Stomach (tissue), 19 donors: ENCODE data around the gene OGT. TPM values are rescaled to one million over a fixed set of nuclear protein-coding genes. Genes with fewer than 3 reads are reported as not detected.

ENCODE experiments used
- DNase-seq, 2 donors: peaks; one replicate each; pipeline versions ENCODE4 v3.0.0 to v3.0.0-alpha.2; 2013 to 2019
- H3K27ac ChIP-seq, 5 donors: fragments of 200-600 bp in 4 of 5; sonication (generic) in 4 of 5; one replicate each; pipeline ENCODE4 v1.5.1; 2013 to 2019; ENCODE audit warnings: mild to moderate bottlenecking in 1 of 5, moderate library complexity in 1 of 5
- H3K27me3 ChIP-seq, 3 donors: fragments of 200-600 bp; sonication (generic); one replicate each; pipeline ENCODE4 v1.5.1; 2017 to 2019; ENCODE audit warnings: mixed run types in 1 of 3
- H3K36me3 ChIP-seq, 4 donors: fragments of 200-600 bp; sonication (generic); 1 replicate in 3 of 4; 2 replicates in 1 of 4; pipeline ENCODE4 v1.5.1; 2016 to 2019
- H3K4me1 ChIP-seq, 4 donors: fragments of 200-600 bp; sonication (generic); one replicate each; pipeline ENCODE4 v1.5.1; 2016 to 2019
- H3K4me3 ChIP-seq, 4 donors: fragments of 200-600 bp; sonication (generic) in 3 of 4; one replicate each; pipeline ENCODE4 v1.5.1; 2016 to 2019; ENCODE audit warnings: mild to moderate bottlenecking in 1 of 4
- H3K9me3 ChIP-seq, 4 donors: fragments of 200-600 bp; sonication (generic); one replicate each; pipeline ENCODE4 v1.5.1; 2016 to 2019
- EP300 ChIP-seq: sonication (generic); formaldehyde crosslinking; IDR thresholded peaks from one replicate; pipeline ENCODE4 v1.6.1; 2017; ENCODE audit warnings: antibody characterized with exemption
- POLR2A ChIP-seq, 4 donors: fragments of 450-650 bp; IDR thresholded peaks; one replicate each; pipeline ENCODE4 v1.6.1; 2016; ENCODE audit warnings: antibody characterized with exemption in 4 of 4, control low read depth in 2 of 4, mild to moderate bottlenecking in 1 of 4, moderate library complexity in 1 of 4
- POLR2AphosphoS5 ChIP-seq, 3 donors: sonication (generic); formaldehyde crosslinking; IDR thresholded peaks; one replicate each; pipeline ENCODE4 v1.6.1; 2016; ENCODE audit warnings: antibody characterized with exemption in 3 of 3
- WGBS, 5 donors: extraction: QIAGEN DNeasy Blood & Tissue Kit in 3 of 5; methylation state at CpG; one replicate each; pipeline versions ENCODE4 v1.1.5 to v1.1.7; 2013 to 2018; 5-methylcytosine and 5-hydroxymethylcytosine counted together
- intact Hi-C: fragments of 100-400 bp; cut with DNase I; formaldehyde crosslinking; loops from one replicate; pipeline ENCODE4 v1.15.1; 2023; ENCODE audit warnings: low total_unique reads
- long read RNA-seq, 10 donors: transcript quantifications; one replicate each; lab custom pipeline, GENCODE V29; 2026
- polyA plus RNA-seq, 3 donors: library from polyadenylated mRNA; stranded (reverse); fragments of 200-250 nt; gene quantifications; one replicate each; pipeline ENCODE4 v1.2.3, GENCODE V29; 2013
- total RNA-seq, 5 donors: library from RNA; depleted of rRNA; stranded (reverse); fragments of >200 nt; gene quantifications; one replicate each; pipeline versions ENCODE4 v1.1.0 to v1.2.3, GENCODE V29; 2014 to 2016
- TF ChIP-seq, protein P1 (sequence below), 7 experiments: fragments of 450-650 bp in 4 of 7; fragments of 200-600 bp in 3 of 7; sonication (generic) in 3 of 7; IDR thresholded peaks; one replicate each; pipeline ENCODE4 v1.5.1; 2016 to 2019; ENCODE audit warnings: antibody characterized with exemption in 7 of 7, control low read depth in 2 of 7, mild to moderate bottlenecking in 1 of 7
- donor health status: healthy with polysubstance abuse.
- donor health status: Bipolar disorder and iron deficiency.
- donor health status: healthy.

Gene OGT
- total RNA-seq: 100 to 1,000 TPM in 4 of 5 donors, 10 to 100 TPM in 1; 53.9 to 303 (median 230) TPM
- 10 to 100 TPM in 2 of 3 donors, 1 to 10 TPM in 1; 9.6 to 63.9 (median 10.5) TPM for polyA plus RNA-seq
- long read RNA-seq, donor 1, full-length matches to known transcripts: 1 of 1 reads
- long read RNA-seq, donor 1, partial matches to known transcripts: 0 of 1 reads
- long read RNA-seq, donor 1, other reads (novel, unspliced or antisense): 0 of 1 reads
- long read RNA-seq, donor 2, full-length matches to known transcripts: 1 of 28 reads
- long read RNA-seq, donor 2, partial matches to known transcripts: 27 of 28 reads
- long read RNA-seq, donor 2, other reads (novel, unspliced or antisense): 0 of 28 reads
- long read RNA-seq, donor 3, full-length matches to known transcripts: 4 of 41 reads
- long read RNA-seq, donor 3, partial matches to known transcripts: 37 of 41 reads
- long read RNA-seq, donor 3, other reads (novel, unspliced or antisense): 0 of 41 reads
- long read RNA-seq, donor 4: 0 reads
- long read RNA-seq, donor 5, full-length matches to known transcripts: 3 of 38 reads
- long read RNA-seq, donor 5, partial matches to known transcripts: 35 of 38 reads
- long read RNA-seq, donor 5, other reads (novel, unspliced or antisense): 0 of 38 reads
- long read RNA-seq, donor 6, partial matches to known transcripts: 480 of 484 reads
- long read RNA-seq, donor 6, other reads (novel, unspliced or antisense): 0 of 484 reads
- long read RNA-seq, donor 7, full-length matches to known transcripts: 2 of 20 reads
- long read RNA-seq, donor 7, partial matches to known transcripts: 18 of 20 reads
- long read RNA-seq, donor 7, other reads (novel, unspliced or antisense): 0 of 20 reads
- long read RNA-seq, donor 8, full-length matches to known transcripts: 4 of 29 reads
- long read RNA-seq, donor 8, partial matches to known transcripts: 25 of 29 reads
- long read RNA-seq, donor 8, other reads (novel, unspliced or antisense): 0 of 29 reads
- long read RNA-seq, donor 9, full-length matches to known transcripts: 2 of 45 reads
- long read RNA-seq, donor 9, partial matches to known transcripts: 43 of 45 reads
- long read RNA-seq, donor 9, other reads (novel, unspliced or antisense): 0 of 45 reads
- long read RNA-seq, donor 10, full-length matches to known transcripts: 1 of 25 reads
- long read RNA-seq, donor 10, partial matches to known transcripts: 24 of 25 reads
- long read RNA-seq, donor 10, other reads (novel, unspliced or antisense): 0 of 25 reads

DNA sequence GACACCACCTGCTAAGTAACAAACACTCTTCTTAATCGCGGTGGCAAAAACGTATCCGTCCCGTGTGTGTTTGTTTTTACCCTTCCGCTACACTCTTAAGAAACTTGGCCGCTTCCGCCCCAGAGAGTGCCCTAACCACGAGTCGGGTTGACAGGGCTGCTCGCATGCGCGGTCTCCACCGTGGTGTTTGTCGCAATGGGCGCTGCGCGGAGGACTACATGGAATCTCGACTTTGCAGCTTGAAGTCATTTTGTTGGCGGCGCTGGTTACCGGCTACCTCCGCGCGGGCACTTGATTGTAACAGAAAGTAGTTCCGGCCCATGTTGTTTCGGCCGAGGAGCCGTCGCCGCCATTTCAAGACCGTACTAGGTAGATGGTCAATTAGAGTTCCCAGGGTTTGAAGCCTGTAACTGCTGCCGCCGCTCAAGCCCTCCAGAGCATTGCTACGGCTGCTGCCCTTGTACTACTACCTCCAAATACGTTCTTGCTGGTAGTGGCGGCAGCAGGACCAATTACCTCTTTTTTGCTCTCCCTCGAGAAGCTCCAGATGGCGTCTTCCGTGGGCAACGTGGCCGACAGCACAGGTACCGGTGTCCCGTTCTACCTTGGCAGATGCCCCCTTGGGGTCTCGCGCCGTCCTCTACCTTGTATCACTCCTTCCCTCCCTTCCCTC lies at the start of gene OGT:
TSS of gene OGT (plus strand) at position 352 of the 673 bp plus-strand sequence. CDS start at position 548, 196 bp downstream.
- H3K4me3 ChIP-seq: peak within 1 kb of the TSS; percentile 51 to 72 (median 68)
- peaks cover 0 to 4% (median 1%) of the 10 kb centered on the region in 4 donors for H3K36me3 ChIP-seq
- intact Hi-C loops: no loop called here
- H3K9me3 ChIP-seq: peaks cover 0 to 20% (median 6%) of the 10 kb centered on the region in 4 donors
- DNase-seq: peak; percentile 95 to 98
- no peaks in the 10 kb centered on the region for H3K27me3 ChIP-seq
- H3K27ac ChIP-seq: peak within 1 kb of the TSS; percentile 57 to 93 (median 90)
- peak in 2 of 4 donors; percentile 10 to 32 for TF ChIP-seq POLR2A (IDR thresholded peaks at IDR 0.05)
- TF ChIP-seq POLR2AphosphoS5 (IDR thresholded peaks at IDR 0.05): peak; percentile 88 to 95 (median 91)
- TF ChIP-seq EP300: no peak
- TF ChIP-seq, protein P1, sequence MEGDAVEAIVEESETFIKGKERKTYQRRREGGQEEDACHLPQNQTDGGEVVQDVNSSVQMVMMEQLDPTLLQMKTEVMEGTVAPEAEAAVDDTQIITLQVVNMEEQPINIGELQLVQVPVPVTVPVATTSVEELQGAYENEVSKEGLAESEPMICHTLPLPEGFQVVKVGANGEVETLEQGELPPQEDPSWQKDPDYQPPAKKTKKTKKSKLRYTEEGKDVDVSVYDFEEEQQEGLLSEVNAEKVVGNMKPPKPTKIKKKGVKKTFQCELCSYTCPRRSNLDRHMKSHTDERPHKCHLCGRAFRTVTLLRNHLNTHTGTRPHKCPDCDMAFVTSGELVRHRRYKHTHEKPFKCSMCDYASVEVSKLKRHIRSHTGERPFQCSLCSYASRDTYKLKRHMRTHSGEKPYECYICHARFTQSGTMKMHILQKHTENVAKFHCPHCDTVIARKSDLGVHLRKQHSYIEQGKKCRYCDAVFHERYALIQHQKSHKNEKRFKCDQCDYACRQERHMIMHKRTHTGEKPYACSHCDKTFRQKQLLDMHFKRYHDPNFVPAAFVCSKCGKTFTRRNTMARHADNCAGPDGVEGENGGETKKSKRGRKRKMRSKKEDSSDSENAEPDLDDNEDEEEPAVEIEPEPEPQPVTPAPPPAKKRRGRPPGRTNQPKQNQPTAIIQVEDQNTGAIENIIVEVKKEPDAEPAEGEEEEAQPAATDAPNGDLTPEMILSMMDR (IDR thresholded peaks at IDR 0.05): no peak
- peaks cover 0 to 28% (median 5%) of the 10 kb centered on the region in 4 donors for H3K4me1 ChIP-seq
- WGBS, 5 donors: 0 to 32% (median 3%) methylated on average over 22 to 47 of the region's 47 CpGs

DNA sequence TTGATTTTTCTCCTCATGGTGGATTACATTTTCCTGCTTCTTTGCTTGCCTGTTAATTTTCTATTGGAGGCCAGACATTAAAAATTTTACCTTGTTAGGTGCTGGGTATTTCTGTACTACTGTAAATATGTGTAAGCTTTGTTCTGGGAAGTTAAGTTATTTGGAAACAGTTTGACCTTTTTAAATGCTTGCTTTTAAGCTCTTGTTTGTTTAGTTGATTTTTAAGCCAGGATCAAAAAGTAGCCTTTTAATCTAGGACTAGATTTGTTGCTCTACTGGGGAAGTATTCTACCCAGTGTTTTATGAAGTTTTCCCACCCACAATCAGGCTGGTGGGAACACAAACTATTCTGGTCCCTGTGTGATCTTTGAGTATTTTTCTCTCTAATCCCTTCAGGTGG lies 45.1 kb upstream of the OGT start:
- Histone ChIP-seq H3K4me3 (no peak overlapping the region), H3K9me3 (no peaks in the 10 kb centered on the region), H3K4me1 (peaks cover 0 to 6% (median 0%) of the 10 kb centered on the region in 4 donors), H3K27me3 (no peaks in the 10 kb centered on the region), H3K27ac (no peak overlapping the region), H3K36me3 (no peaks in the 10 kb centered on the region)
- intact Hi-C loops: no loop called here
- no peak for DNase-seq
- TF ChIP-seq POLR2A (IDR thresholded peaks at IDR 0.05) (no peak), EP300 (no peak), POLR2AphosphoS5 (IDR thresholded peaks at IDR 0.05) (no peak)
- TF ChIP-seq, protein P1 (IDR thresholded peaks at IDR 0.05): no peak

DNA sequence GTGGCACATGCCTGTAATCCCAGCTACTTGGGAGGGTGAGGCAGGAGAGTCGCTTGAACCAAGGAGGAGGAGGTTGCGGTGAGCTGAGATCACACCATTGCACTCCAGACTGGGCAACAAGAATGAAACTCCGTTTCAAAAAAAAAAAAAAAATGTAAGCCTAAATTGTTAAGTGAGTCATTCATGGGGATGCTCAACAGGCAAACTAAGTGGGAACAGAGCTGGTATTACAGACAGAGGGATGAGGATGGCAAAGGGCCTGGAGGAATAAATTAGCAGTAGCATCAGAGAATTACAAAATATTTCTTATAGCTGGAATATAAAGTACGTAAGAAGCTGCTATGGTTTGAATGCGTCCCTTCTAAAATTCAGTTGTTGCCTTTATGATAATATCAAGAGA lies 43.4 kb upstream of the OGT start:
- Histone ChIP-seq H3K9me3 (peaks cover 0 to 1% (median 0%) of the 10 kb centered on the region in 4 donors), H3K36me3 (no peaks in the 10 kb centered on the region), H3K27me3 (no peaks in the 10 kb centered on the region), H3K4me1 (peaks cover 0 to 6% (median 3%) of the 10 kb centered on the region in 4 donors), H3K27ac (no peak overlapping the region), H3K4me3 (no peak overlapping the region)
- TF ChIP-seq EP300: no peak
- TF ChIP-seq POLR2AphosphoS5 (IDR thresholded peaks at IDR 0.05): no peak
- TF ChIP-seq, protein P1 (IDR thresholded peaks at IDR 0.05): no peak
- no peak for TF ChIP-seq POLR2A (IDR thresholded peaks at IDR 0.05)
- intact Hi-C loops: no loop called here
- 87 to 94% (median 90%) methylated on average over 5 of the region's 5 CpGs for WGBS, 5 donors
- DNase-seq: no peak
